Loucy (cell line): ENCODE measurements around the gene ZNF134.

Experiments used
- EZH2phosphoT487 ChIP-seq: fragments of 200-600 bp; IDR thresholded peaks from 2 replicates; pipeline ENCODE4 v1.6.1; 2018; ENCODE audit warnings: antibody characterized with exemption, mild to moderate bottlenecking, moderate library complexity, borderline replicate concordance
- TF ChIP-seq, protein P1 (sequence below): fragments of 200-600 bp; sonication (generic); conservative IDR thresholded peaks from 2 replicates; pipeline ENCODE4 v1.5.1; 2014; ENCODE audit warnings: mild to moderate bottlenecking, antibody characterized with exemption, low read length

DNA sequence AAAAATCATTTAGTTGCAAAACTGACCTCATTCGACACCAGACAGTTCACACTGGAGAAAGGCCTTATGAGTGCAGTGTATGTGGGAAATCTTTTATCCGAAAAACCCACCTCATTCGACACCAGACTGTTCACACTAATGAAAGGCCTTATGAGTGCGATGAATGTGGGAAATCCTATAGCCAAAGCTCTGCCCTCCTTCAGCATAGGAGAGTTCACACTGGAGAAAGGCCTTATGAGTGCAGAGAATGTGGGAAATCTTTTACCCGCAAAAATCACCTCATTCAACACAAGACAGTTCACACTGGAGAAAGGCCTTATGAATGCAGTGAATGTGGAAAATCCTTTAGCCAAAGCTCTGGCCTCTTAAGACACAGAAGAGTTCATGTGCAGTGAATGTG, 7.1 kb upstream of the ZNF134 start:
- no peak for TF ChIP-seq EZH2phosphoT487
- TF ChIP-seq, protein P1, sequence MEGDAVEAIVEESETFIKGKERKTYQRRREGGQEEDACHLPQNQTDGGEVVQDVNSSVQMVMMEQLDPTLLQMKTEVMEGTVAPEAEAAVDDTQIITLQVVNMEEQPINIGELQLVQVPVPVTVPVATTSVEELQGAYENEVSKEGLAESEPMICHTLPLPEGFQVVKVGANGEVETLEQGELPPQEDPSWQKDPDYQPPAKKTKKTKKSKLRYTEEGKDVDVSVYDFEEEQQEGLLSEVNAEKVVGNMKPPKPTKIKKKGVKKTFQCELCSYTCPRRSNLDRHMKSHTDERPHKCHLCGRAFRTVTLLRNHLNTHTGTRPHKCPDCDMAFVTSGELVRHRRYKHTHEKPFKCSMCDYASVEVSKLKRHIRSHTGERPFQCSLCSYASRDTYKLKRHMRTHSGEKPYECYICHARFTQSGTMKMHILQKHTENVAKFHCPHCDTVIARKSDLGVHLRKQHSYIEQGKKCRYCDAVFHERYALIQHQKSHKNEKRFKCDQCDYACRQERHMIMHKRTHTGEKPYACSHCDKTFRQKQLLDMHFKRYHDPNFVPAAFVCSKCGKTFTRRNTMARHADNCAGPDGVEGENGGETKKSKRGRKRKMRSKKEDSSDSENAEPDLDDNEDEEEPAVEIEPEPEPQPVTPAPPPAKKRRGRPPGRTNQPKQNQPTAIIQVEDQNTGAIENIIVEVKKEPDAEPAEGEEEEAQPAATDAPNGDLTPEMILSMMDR = no peak
